Measurements from ENCODE around the gene RHBDD1. TPM values are rescaled to one million over a fixed set of nuclear protein-coding genes. Genes with fewer than 3 reads are reported as not detected.
A peak's percentile ranks its signal among the peaks of the same experiment; 100 is the strongest.

The RHBDD1 gene
- total RNA-seq, 1 experiment from 2014 or later = 47.7 TPM

GRCh38 chr2:227020416-227020815, 184.6 kb downstream of the RHBDD1 start:
- DNase-seq (ENCODE audit: extremely low read depth, low read depth) = no peak

- no peak for DNase-seq (ENCODE audit: extremely low read depth, low read depth)
Measured at GRCh38 chr2:227022608-227023007, 186.8 kb downstream of the RHBDD1 start.

- no peak for DNase-seq (ENCODE audit: extremely low read depth, low read depth)
Measured at GRCh38 chr2:227025510-227025909, 189.7 kb downstream of the RHBDD1 start.

- DNase-seq (ENCODE audit: extremely low read depth, low read depth) = no peak
Measured at GRCh38 chr2:227029426-227030105, 193.7 kb downstream of the RHBDD1 start.

GRCh38 chr2:227030789-227031188, 194.9 kb downstream of the RHBDD1 start:
- no peak for DNase-seq (ENCODE audit: extremely low read depth, low read depth)

- no peak for DNase-seq (ENCODE audit: extremely low read depth, low read depth)
Measured at GRCh38 chr2:227031379-227031778, 195.5 kb downstream of the RHBDD1 start.

GRCh38 chr2:227033471-227034148, 197.8 kb downstream of the RHBDD1 start:
- DNase-seq (ENCODE audit: extremely low read depth, low read depth) = peak; percentile 47

GRCh38 chr2:227035711-227036367, 200.0 kb downstream of the RHBDD1 start:
- no peak for DNase-seq (ENCODE audit: extremely low read depth, low read depth)

GRCh38 chr2:227036527-227036926, 200.7 kb downstream of the RHBDD1 start:
- no peak for DNase-seq (ENCODE audit: extremely low read depth, low read depth)

- no peak for DNase-seq (ENCODE audit: extremely low read depth, low read depth)
Measured at GRCh38 chr2:227038550-227039189, 202.8 kb downstream of the RHBDD1 start.

GRCh38 chr2:227043981-227044380, 208.1 kb downstream of the RHBDD1 start:
- no peak for DNase-seq (ENCODE audit: extremely low read depth, low read depth)

Small RNA genes lying within 50 kb of the gene (small RNA-seq; reads per million reads assigned to genes)
- gene RF00554 = 0 to 0.02 reads per million in 2 experiments

Other genes starting within 250 kb of the RHBDD1 start
- gene IRS1, start 36.2 kb upstream of the RHBDD1 start, total RNA-seq (2014; rRNA removed; shearing (Covaris generic)) = 9.9 and 10.4 TPM in 2 replicates

Measured in NCI-H460 (cell line).